Measurements from ENCODE around the gene PAGE2B. TPM values are rescaled to one million over a fixed set of nuclear protein-coding genes. Genes with fewer than 3 reads are reported as not detected.

The PAGE2B gene
- total and polyA plus RNA-seq, 9 of the 15 experiments (the other 6 are each of a cell fraction or from before 2014, with no cell fraction given) = 1.8 to 36.0 (median 16.5) TPM

DNA sequence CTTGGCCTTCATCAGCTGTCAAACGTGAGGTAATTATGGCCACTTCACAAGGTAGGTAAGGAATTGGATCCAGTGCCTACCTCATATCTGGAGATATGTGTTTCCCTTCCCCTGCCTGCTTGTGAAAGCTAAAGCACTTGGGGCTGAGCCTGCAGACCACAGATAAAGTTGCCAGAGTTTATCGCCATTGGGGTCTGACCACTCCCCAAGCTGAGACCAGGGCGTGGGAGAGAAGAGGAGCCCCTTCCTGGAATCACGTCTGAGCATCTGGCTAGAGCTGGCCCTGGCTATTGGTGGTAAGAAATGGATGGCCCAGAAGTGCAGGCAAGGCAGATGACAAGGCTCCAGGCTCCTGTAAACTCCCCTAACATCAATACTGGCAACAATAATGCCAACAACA is 46.8 kb upstream of the PAGE2B start (continued):
- TF ChIP-seq KLF1 (tag; IDR thresholded peaks at IDR 0.05) = 0 out of 2 replicates have a peak, but pooled peaks have one; percentile 23
- TF ChIP-seq, protein P1, sequence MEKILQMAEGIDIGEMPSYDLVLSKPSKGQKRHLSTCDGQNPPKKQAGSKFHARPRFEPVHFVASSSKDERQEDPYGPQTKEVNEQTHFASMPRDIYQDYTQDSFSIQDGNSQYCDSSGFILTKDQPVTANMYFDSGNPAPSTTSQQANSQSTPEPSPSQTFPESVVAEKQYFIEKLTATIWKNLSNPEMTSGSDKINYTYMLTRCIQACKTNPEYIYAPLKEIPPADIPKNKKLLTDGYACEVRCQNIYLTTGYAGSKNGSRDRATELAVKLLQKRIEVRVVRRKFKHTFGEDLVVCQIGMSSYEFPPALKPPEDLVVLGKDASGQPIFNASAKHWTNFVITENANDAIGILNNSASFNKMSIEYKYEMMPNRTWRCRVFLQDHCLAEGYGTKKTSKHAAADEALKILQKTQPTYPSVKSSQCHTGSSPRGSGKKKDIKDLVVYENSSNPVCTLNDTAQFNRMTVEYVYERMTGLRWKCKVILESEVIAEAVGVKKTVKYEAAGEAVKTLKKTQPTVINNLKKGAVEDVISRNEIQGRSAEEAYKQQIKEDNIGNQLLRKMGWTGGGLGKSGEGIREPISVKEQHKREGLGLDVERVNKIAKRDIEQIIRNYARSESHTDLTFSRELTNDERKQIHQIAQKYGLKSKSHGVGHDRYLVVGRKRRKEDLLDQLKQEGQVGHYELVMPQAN (IDR thresholded peaks at IDR 0.05; ENCODE audit: borderline replicate concordance) = no peak
- TF ChIP-seq ZNF12 (CRISPR knock-in tag; IDR thresholded peaks at IDR 0.05) = no peak
- TF ChIP-seq STAT5B (CRISPR knock-in tag; IDR thresholded peaks at IDR 0.05) = no peak
- peak; percentile 79 for TF ChIP-seq EGR1 (conservative IDR thresholded peaks at IDR 0.05)
- TF ChIP-seq TCF3 (CRISPR knock-in tag; IDR thresholded peaks at IDR 0.05) = peak; percentile 98
- TF ChIP-seq U2AF1 (optimal IDR thresholded peaks at IDR 0.05; ENCODE audit: low read depth, low read length) = no peak
- TF ChIP-seq SMARCA4 (IDR thresholded peaks at IDR 0.05) = peak; percentile 86
- TF ChIP-seq NFIX (CRISPR knock-in tag; IDR thresholded peaks at IDR 0.05; ENCODE audit: low read depth) = no peak
- no peak for TF ChIP-seq FUS (optimal IDR thresholded peaks at IDR 0.05; ENCODE audit: low read depth, low read length)
- no peak for TF ChIP-seq U2AF2 (optimal IDR thresholded peaks at IDR 0.05; ENCODE audit: low read depth, low read length)
- TF ChIP-seq, protein P2, sequence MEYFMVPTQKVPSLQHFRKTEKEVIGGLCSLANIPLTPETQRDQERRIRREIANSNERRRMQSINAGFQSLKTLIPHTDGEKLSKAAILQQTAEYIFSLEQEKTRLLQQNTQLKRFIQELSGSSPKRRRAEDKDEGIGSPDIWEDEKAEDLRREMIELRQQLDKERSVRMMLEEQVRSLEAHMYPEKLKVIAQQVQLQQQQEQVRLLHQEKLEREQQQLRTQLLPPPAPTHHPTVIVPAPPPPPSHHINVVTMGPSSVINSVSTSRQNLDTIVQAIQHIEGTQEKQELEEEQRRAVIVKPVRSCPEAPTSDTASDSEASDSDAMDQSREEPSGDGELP (CRISPR knock-in tag; IDR thresholded peaks at IDR 0.05; ENCODE audit: borderline replicate concordance) = peak; percentile 66; the same call in 1 of the 2 replicates
- no peak for TF ChIP-seq MAFG (tag; conservative IDR thresholded peaks at IDR 0.05)
- TF ChIP-seq ETV5 (CRISPR knock-in tag; IDR thresholded peaks at IDR 0.05; ENCODE audit: low read depth) = no peak
- no peak for TF ChIP-seq ZNF3 (CRISPR knock-in tag; IDR thresholded peaks at IDR 0.05)
- no peak for TF ChIP-seq TOE1 (IDR thresholded peaks at IDR 0.05; ENCODE audit: borderline replicate concordance)
- TF ChIP-seq TOE1 (CRISPR knock-in tag; IDR thresholded peaks at IDR 0.05; ENCODE audit: borderline replicate concordance, low read depth) = no peak
- TF ChIP-seq ZNF212 (CRISPR knock-in tag; IDR thresholded peaks at IDR 0.05) = no peak
- no peak for TF ChIP-seq TEAD1 (CRISPR knock-in tag; IDR thresholded peaks at IDR 0.05)
- TF ChIP-seq KLF10 (CRISPR knock-in tag; IDR thresholded peaks at IDR 0.05) = no peak
- no peak for TF ChIP-seq SIRT6 (IDR thresholded peaks at IDR 0.05; ENCODE audit: low read depth, low read length)
- TF ChIP-seq MCM3 (IDR thresholded peaks at IDR 0.05) = no peak
- TF ChIP-seq, protein P3, sequence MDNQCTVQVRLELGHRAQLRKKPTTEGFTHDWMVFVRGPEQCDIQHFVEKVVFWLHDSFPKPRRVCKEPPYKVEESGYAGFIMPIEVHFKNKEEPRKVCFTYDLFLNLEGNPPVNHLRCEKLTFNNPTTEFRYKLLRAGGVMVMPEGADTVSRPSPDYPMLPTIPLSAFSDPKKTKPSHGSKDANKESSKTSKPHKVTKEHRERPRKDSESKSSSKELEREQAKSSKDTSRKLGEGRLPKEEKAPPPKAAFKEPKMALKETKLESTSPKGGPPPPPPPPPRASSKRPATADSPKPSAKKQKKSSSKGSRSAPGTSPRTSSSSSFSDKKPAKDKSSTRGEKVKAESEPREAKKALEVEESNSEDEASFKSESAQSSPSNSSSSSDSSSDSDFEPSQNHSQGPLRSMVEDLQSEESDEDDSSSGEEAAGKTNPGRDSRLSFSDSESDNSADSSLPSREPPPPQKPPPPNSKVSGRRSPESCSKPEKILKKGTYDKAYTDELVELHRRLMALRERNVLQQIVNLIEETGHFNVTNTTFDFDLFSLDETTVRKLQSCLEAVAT (IDR thresholded peaks at IDR 0.05) = peak in 1 of 2 experiments; percentile 57; a peak in 1 of 4 replicates
- TF ChIP-seq ZNF197 (CRISPR knock-in tag; IDR thresholded peaks at IDR 0.05; ENCODE audit: low read depth) = no peak
- TF ChIP-seq BHLHE40 (IDR thresholded peaks at IDR 0.05; ENCODE audit: low read length) = peak; percentile 39
- TF ChIP-seq RBFOX2 (IDR thresholded peaks at IDR 0.05; ENCODE audit: low read depth, low read length) = no peak
- no peak for TF ChIP-seq KAT2B (IDR thresholded peaks at IDR 0.05; ENCODE audit: low read depth, low read length)
- TF ChIP-seq TFAM (CRISPR knock-in tag; conservative IDR thresholded peaks at IDR 0.05) = no peak
- no peak for TF ChIP-seq PHF8 (IDR thresholded peaks at IDR 0.05; ENCODE audit: borderline replicate concordance, low read length)
